Heart left ventricle (tissue), 16 donors: ENCODE results near the gene CUBN. TPM values are rescaled to one million over a fixed set of nuclear protein-coding genes. Genes with fewer than 3 reads are reported as not detected.

Source experiments
- ATAC-seq, 4 donors: fragments of 200-7000 bp; cut with Tn5 transposase; one replicate each; pipeline ENCODE4 v1.9.1; 2020 to 2022; ENCODE audit warnings: moderate library complexity in 4 of 4, mild to moderate bottlenecking in 3 of 4, moderate number of reproducible peaks in 1 of 4
- DNase-seq, 5 donors: peaks; one replicate each; pipeline ENCODE4 v3.0.0-alpha.2; 2020
- H3K27ac ChIP-seq, 12 donors: fragments of 200-600 bp; sonication (generic) in 4 of 12; one replicate each; pipeline versions ENCODE4 v1.5.0 to v1.8.0; 2016 to 2022; ENCODE audit warnings: mild to moderate bottlenecking in 2 of 12
- H3K27me3 ChIP-seq, 9 donors: fragments of 200-600 bp; sonication (generic) in 2 of 9; one replicate each; pipeline versions ENCODE4 v1.5.1 to v1.8.0; 2016 to 2022; ENCODE audit warnings: mild to moderate bottlenecking in 3 of 9
- H3K36me3 ChIP-seq, 9 donors: fragments of 200-600 bp; sonication (generic) in 2 of 9; one replicate each; pipeline versions ENCODE4 v1.5.0 to v1.8.0; 2018 to 2022; ENCODE audit warnings: mild to moderate bottlenecking in 2 of 9
- H3K4me1 ChIP-seq, 12 donors: fragments of 200-600 bp; sonication (generic) in 4 of 12; one replicate each; pipeline versions ENCODE4 v1.5.0 to v1.8.0; 2016 to 2022; ENCODE audit warnings: mild to moderate bottlenecking in 3 of 12
- H3K4me3 ChIP-seq, 12 donors: fragments of 200-600 bp; sonication (generic) in 4 of 12; one replicate each; pipeline versions ENCODE4 v1.5.0 to v1.8.0; 2017 to 2022; ENCODE audit warnings: mild to moderate bottlenecking in 9 of 12, moderate library complexity in 4 of 12
- H3K9me3 ChIP-seq, 12 donors: fragments of 200-600 bp; sonication (generic) in 4 of 12; one replicate each; pipeline versions ENCODE4 v1.5.0 to v1.8.0; 2016 to 2022; ENCODE audit warnings: mild to moderate bottlenecking in 1 of 12
- CTCF ChIP-seq, 12 donors: fragments of 200-600 bp; sonication (generic) in 4 of 12; IDR thresholded peaks; one replicate each; pipeline versions ENCODE4 v1.5.0 to v1.8.0; 2018 to 2022; ENCODE audit warnings: antibody characterized with exemption in 12 of 12, mild to moderate bottlenecking in 5 of 12
- POLR2A ChIP-seq, 2 donors: fragments of 450-650 bp; IDR thresholded peaks; one replicate each; pipeline ENCODE4 v1.6.1; 2017; ENCODE audit warnings: antibody characterized with exemption in 2 of 2, mild to moderate bottlenecking in 2 of 2, moderate library complexity in 2 of 2
- WGBS, 4 donors: extraction: QIAGEN DNeasy Blood & Tissue Kit in 2 of 4; methylation state at CpG; one replicate each; pipeline versions ENCODE4 v1.1.5 to v1.1.7; 2013 to 2018; 5-methylcytosine and 5-hydroxymethylcytosine counted together
- intact Hi-C, 10 donors: fragments of 100-400 bp; cut with DNase I; formaldehyde crosslinking; loops; one replicate each; pipeline versions ENCODE4 v1.11.1 to v1.14.2; 2022
- polyA plus RNA-seq, 2 donors: library from polyadenylated mRNA; stranded (reverse); fragments of 200-250 nt; gene quantifications; one replicate each; pipeline ENCODE4 v1.2.3, GENCODE V29; 2013
- total RNA-seq, 9 donors: library from RNA; depleted of rRNA in 2 of 9; stranded (reverse); fragments of >200 nt in 2 of 9; fragmentation: NEBNext Ultra II Directional in 3 of 9; extraction: Animal tissue kit (Norgen Biotek cat#: 25700) in 3 of 9; gene quantifications; one replicate each; pipeline versions ENCODE4 v1.1.0 to v1.2.4, GENCODE V29; 2016 to 2023
- donor health status: ischemic (EF 13 %, LVEDD 7.1; RV severe dilation, severe dysfunction).
- donor health status: healthy with polysubstance abuse.
- donor health status: DM: no; HTN: yes; CAD: no.
- donor health status: DM: no; HTN: no; CAD: no.
- donor health status: ischemic (EF 25% LVEDD 6.9; RV normal size, moderate dysfunction).
- donor health status: ischemic (EF 25% LVEDD 5.7; RV mildly dilated, moderate dysfunction).
- donor health status: healthy.
- donor health status: DM: yes; HTN: yes; CAD: no.
- donor health status: ischemic (EF 35%, LVEDD 5.7; RV mildly dilated, moderate dysfunction).
- donor health status: nonischemic (EF 11% LVEDD 7.7; RV severe dilation, severe dysfunction).
- donor health status: DM: yes; HTN: yes; CAD: no.
- donor health status: PGD.
- donor health status: ischemic (EF 29% LVEDD 5.4; RV normal size, mild dysfunction).
- donor health status: nonischemic (EF 23%, LVEDD 6.1; RV moderate dilation, normal function).

Gene CUBN
- total and polyA plus RNA-seq, 11 donors = 0.07 to 1.5 (median 0.44) TPM

GRCh38 chr10:16960551-16960950, 169.1 kb downstream of the CUBN start:
- no peak for TF ChIP-seq CTCF (IDR thresholded peaks at IDR 0.05)
- no peak for TF ChIP-seq POLR2A (IDR thresholded peaks at IDR 0.05)
- no peak overlapping the region for H3K4me3 ChIP-seq
- H3K9me3 ChIP-seq = no peaks in the 10 kb centered on the region
- 91 to 95% (median 95%) methylated on average over 4 of the region's 4 CpGs for WGBS, 4 donors
- peaks cover 0 to 7% (median 0%) of the 10 kb centered on the region in 9 donors for H3K27me3 ChIP-seq
- peaks cover 0 to 3% (median 0%) of the 10 kb centered on the region in 12 donors for H3K4me1 ChIP-seq
- H3K27ac ChIP-seq = no peak overlapping the region
- DNase-seq (no peak), ATAC-seq (no peak)
- intact Hi-C loops = no loop called here
- H3K36me3 ChIP-seq = no peaks in the 10 kb centered on the region

GRCh38 chr10:16957038-16957437, 172.6 kb downstream of the CUBN start:
- H3K27ac ChIP-seq = no peak overlapping the region
- H3K9me3 ChIP-seq = no peaks in the 10 kb centered on the region
- 86 to 91% (median 87%) methylated on average over 2 of the region's 2 CpGs for WGBS, 4 donors
- no peaks in the 10 kb centered on the region for H3K27me3 ChIP-seq
- no peak overlapping the region for H3K4me3 ChIP-seq
- intact Hi-C loops = no loop called here
- ATAC-seq (no peak), DNase-seq (no peak)
- H3K36me3 ChIP-seq = no peaks in the 10 kb centered on the region
- no peak for TF ChIP-seq CTCF (IDR thresholded peaks at IDR 0.05)
- no peak for TF ChIP-seq POLR2A (IDR thresholded peaks at IDR 0.05)
- peaks cover 0 to 19% (median 7%) of the 10 kb centered on the region in 12 donors for H3K4me1 ChIP-seq

DNA sequence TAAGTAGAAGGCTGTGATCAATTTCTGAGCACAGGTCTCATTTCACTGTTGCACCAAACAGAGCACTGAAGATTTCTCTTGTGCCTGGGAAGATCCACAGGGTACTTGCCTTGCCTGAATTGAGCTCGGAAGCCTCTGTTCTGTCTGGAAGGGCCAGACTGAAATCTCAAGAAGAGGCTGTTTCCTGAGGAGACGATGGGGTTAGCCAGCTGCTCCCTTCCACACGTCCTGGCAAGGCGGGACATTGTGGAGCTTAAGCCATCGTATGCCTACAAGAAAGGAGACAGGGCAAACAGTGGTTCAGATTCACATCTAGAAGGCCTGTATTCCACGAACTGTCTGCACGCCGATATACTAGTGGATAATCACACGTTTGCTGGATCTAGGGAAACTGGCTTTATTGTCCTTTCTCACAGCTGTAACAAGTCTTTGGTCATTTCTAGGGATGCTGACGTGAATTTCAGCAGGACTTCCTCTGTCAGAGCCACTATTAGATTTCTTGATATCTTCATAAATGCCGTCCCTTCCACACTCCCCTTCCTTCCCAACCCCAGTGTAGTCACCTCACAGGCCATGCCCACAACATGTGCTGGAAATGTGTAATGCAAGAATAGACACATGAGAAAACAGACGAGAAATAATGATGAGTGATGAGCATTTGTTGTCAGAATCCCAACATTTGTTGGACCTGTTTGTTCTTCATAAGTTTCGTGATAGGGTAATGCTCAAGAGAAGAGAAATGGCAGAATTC, 175.2 kb downstream of the CUBN start:
- Histone ChIP-seq H3K4me3 (no peak overlapping the region), H3K4me1 (peaks cover 0 to 35% (median 11%) of the 10 kb centered on the region in 12 donors), H3K36me3 (no peaks in the 10 kb centered on the region), H3K27me3 (no peaks in the 10 kb centered on the region), H3K9me3 (no peaks in the 10 kb centered on the region), H3K27ac (peak overlapping the region in 4 of 12 donors; percentile 10 to 54 (median 20))
- ATAC-seq (peak in 2 of 4 donors; percentile 48 to 79), DNase-seq (no peak)
- 46 to 66% (median 55%) methylated on average over 13 of the region's 13 CpGs for WGBS, 4 donors
- intact Hi-C loops = no loop called here
- TF ChIP-seq CTCF (IDR thresholded peaks at IDR 0.05) = no peak
- no peak for TF ChIP-seq POLR2A (IDR thresholded peaks at IDR 0.05)

GRCh38 chr10:16953270-16953669, 176.3 kb downstream of the CUBN start:
- H3K4me1 ChIP-seq = peaks cover 0 to 35% (median 11%) of the 10 kb centered on the region in 12 donors
- intact Hi-C loops = no loop called here
- H3K36me3 ChIP-seq = no peaks in the 10 kb centered on the region
- H3K27me3 ChIP-seq = no peaks in the 10 kb centered on the region
- no peak for TF ChIP-seq CTCF (IDR thresholded peaks at IDR 0.05)
- no peak for TF ChIP-seq POLR2A (IDR thresholded peaks at IDR 0.05)
- 94 to 98% (median 96%) methylated on average over 5 of the region's 5 CpGs for WGBS, 4 donors
- H3K4me3 ChIP-seq = no peak overlapping the region
- peak overlapping the region in 2 of 12 donors; percentile 28 to 44 for H3K27ac ChIP-seq
- no peaks in the 10 kb centered on the region for H3K9me3 ChIP-seq
- ATAC-seq (no peak), DNase-seq (no peak)
